Dermis microvascular lymphatic vessel endothelial cell (primary cell): ENCODE results near the gene KCNH8. TPM values are rescaled to one million over a fixed set of nuclear protein-coding genes. Genes with fewer than 3 reads are reported as not detected.

Source experiments
- DNase-seq, 2 donors: peaks; one replicate each; pipeline versions ENCODE4 v3.0.0 to v3.0.0-alpha.2; 2010; ENCODE audit warnings: low read depth in 2 of 2
- total RNA-seq: library from RNA; depleted of rRNA; stranded (reverse); fragments of >200 nt; gene quantifications from 2 replicates; pipeline ENCODE4 v1.2.1, GENCODE V29; 2014

The KCNH8 gene
- total RNA-seq, 1 donor from 2014 or later = not detected

DNA sequence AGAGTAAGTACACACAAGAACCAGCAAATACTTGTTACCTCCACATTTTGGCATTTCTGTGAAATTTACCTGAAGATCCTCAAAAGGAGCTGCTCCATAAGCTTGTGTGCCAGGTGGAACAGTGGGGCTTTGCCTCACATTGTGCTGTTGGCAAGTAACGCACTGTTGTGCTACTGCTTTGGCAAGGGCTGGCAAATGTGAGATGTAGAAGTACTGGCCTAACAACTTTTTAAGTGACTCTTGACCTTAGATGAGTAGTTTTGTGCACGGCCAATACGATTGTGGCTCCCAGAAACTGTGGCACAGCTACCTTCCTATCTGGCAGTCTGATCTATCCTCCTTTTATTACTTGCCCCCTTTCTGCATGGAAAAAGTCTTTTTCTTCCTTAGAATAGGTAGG is 337.0 kb downstream of the KCNH8 start:
- DNase-seq = no peak

DNA sequence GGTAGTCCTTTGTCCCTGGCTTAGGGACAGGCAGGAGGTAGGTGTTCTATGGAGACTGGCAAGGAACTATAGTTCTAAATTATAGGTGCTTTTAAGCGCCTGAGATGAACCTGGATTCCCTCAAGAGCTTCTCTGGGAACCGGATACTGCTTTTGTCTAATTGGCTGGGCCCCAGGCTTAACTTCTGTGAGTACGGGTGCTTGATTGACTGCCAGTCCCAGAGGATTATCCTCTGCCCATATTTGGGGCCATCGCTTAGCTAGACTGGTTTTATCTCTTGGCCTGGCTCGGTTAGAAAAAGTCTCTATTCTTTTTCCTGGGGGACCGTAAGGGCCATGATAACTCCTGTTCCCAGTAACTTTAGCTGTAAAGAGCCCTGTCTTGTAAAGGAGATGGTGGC is 339.1 kb downstream of the KCNH8 start:
- DNase-seq = no peak

DNA sequence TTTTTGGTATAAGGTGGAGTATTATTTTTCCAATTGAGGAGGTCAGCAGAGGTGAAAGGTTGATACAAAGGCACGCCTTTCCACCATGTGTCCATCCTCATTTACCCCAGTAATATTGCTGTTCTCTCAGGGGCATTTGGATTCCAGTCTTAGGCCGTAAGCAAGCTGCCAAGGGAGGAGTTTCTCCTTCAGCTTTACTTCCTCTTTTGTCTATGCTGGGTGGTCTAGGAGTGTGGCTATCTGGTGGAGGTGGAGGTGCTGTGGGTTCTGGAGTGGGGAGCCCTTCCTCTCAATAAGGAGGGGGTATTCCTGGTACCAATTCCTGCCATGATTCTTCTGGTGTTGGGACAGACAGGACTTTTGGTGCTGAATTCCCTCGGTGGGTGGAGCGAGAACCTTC is 340.6 kb downstream of the KCNH8 start:
- DNase-seq = no peak

DNA sequence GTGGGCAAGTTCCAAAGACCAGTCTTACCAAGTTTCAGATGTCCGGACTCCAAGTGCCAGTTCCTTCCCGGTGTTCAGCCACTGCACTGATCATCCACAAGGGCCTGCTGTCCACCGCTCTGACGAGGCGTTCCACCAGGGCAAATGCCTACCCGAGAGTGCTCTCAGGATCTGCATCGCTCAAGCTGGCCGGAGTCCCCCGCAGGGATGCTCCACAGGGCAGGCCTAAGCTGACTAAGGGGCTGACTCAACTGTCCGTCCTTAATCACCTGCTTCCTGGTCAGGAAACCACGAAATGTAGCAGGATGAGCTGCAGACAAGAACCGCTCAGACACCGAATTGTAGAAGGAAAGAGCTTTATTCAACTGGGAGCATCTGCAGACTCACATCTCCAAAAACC is 341.6 kb downstream of the KCNH8 start:
- DNase-seq = no peak

DNA sequence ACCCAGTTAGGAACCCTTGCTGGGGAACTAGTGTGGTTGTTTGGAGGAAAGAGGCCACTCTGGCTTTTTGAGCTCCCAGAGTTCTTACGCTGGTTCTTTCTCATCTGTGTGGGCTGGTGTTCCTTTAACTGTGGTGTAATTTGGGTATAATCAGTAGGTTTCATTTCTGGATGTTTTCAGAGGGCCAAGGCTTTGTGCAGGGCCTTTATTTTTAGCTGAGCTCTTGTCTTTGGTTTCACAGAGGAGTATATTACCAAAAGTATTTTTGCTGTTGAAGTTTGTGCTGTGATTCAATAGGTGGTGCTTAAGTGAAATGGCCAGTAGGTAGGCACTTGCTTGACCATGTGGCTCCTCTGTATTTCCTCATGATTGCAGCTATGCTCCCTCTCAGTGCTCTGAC is 357.9 kb downstream of the KCNH8 start:
- no peak for DNase-seq

DNA sequence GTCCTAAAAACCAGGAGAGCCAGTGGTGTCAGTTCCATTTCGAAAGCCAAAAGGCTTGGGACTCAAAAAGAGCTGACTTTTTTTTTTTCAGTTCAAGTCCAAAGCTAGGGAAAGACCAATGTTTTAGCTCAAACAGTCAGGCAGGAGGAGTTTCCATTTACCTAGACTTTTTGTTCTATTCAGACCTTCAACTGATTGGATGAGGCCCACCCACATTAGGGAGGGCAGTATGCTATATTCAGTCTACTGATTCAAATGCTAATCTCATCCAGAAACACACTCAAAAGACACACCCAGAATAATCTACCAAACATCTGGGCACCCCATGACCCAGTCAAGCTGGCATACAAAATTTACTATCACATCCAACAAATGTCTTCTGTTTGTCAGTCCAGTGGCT is 374.0 kb downstream of the KCNH8 start:
- no peak for DNase-seq

DNA sequence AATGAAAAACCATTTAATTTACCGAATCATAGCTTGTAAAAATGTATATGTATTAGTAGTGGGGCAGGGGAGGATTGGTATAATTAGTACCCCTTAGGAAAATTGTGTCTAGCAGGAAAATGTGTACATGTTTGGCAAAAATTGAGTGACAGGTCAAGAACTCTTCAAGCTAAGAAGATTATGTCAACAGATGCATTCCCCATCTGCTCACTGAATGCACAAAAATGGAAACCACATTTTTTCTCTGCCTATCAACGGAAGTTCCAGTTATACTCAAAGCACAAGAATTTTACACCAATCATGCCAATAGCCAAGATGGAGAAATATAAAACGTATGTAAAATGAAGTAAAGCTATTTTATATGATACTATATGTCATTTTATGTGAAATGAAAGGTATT is 377.8 kb downstream of the KCNH8 start:
- DNase-seq = no peak

DNA sequence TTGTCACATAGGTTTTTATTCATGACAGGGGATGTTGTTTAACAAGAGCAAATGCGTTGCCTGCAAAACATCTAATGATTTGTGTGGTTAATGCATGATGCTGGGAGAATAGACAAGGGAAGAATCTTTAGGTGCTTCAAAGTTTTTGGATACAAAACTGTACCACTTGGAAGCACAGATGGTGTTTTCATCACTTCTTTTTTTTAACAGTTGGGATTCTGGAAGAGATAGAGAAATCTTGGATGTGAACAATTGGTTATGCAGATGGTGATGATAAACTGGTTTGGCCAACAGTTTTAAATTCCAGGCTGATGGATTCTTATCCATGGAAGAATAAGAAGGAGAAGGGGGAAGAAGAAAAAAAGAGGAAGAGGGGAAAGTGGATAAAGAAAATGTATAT is 379.4 kb downstream of the KCNH8 start:
- no peak for DNase-seq

DNA sequence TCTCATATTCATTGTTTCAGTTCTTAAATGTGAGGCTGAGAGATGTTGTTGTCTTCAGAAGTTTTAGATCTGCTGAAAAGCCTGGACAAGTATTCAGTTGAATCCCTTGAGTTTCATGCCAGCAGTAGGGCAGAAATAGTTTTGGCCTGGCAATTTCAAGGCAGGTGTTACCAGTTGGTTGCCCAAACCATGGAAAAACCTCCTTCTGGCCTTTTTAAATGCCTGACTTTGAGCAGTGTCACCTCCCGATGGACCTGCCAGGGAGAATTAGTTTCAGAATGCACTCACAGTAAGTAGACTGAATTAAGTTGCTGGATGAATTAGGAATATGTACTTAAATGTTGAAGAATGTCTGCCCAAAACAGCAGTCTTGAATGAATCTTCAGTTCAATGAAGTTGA is 383.1 kb downstream of the KCNH8 start:
- DNase-seq = no peak

DNA sequence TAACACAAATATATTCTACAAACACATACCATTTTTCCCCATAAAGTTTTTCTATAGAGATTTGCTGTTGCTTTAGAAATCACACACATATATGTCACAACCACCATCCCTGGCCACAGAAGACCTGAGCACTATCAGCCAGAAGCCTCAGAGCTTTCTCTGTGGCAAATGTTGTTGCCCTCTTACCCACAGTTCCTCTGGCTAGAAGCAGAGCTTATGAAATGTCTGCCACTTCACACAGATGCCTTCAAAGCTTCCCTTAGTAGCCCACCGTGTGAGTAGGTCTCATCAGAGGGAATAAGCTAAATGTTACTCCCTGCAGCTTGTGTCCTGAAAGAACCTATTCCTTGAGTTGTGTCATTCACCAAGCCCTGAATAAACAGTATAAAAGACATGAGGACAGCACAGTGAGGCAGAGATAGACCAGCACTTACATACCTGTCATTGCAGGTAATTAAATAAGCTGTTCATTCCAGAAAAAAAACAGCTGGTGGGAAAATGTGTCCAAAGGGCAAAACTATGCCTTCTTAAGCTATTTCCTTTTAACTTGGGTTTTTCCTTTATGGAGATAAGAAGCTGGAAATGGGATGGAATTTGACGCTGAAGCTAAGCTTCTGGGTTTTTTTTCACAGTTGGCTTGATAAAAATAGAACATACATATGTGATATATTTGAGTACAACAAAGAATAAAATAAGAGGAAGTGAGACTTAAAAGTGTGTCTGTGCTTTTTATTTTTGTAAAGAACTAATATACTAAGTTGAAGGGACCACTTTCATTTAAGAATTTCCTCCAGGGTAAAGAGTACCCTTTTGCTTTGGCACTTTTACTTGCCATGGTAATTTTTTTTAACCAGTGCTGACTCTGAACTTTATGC is 391.4 kb downstream of the KCNH8 start:
- DNase-seq = no peak

DNA sequence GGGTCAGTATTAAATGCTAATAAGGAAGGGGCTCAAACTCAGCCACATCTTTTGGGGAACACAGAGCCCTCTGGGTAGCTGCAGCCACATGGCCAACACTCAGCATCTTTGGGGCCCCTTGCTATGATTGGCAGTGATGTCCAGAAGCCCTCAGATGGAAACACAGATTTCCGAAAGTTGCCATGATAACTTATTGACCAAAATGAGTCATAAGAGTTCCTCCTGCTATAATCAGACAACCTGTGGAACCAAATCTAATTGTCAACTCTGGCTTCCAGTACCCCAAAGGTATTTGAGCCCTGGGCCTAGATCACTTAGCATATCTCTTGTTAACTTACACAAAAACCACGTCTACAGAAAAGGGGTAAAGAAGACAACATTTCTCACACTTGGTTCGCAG is 392.2 kb downstream of the KCNH8 start:
- DNase-seq = no peak

DNA sequence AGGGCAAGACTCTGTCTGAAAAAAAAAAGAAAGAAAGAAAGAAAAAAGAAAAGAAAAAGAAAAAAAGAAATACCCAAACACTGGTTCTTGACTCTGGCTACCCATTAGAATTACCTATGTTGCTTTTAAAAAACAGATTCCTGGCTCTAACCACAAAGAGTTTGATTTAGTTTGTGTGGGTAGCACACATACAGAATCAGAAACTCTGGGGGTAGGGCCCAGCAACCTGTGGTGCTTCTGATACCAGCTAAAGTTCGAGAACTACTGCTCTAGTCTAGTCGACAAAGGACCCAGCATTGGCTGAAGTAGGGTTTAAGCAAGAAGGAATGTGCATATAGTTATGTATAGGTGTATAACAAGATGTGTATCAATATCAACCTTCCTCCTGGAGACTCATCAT is 393.0 kb downstream of the KCNH8 start:
- DNase-seq = no peak

DNA sequence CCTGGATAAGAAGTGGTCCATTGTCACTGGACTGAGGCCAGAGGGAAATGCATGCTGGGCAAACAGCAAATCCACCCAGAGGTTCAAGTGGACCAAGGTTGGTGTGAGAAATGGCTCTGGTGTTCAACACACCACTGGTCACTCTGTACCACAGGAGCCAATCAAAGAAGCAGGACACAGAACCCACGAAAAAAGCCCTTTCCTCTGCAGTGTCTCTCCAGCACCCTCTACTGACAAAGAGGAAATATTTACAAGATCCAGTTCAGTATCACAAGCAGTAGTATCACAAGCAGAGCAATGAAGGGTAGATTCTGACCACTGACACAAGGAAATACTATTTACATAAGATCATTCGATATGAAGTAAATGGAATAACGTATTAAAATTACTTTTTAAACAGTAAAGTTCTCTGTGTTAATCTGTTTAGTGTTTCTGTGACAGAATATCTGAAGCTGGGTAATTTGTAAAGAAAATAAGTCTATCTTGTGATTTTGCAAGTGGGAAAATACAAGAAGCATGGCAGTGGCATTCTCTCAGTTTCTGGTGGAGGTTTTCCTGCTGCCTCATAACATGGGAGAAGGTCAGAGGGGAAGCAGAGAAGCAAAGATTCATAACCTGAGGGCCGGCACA is 395.0 kb downstream of the KCNH8 start:
- DNase-seq = no peak

DNA sequence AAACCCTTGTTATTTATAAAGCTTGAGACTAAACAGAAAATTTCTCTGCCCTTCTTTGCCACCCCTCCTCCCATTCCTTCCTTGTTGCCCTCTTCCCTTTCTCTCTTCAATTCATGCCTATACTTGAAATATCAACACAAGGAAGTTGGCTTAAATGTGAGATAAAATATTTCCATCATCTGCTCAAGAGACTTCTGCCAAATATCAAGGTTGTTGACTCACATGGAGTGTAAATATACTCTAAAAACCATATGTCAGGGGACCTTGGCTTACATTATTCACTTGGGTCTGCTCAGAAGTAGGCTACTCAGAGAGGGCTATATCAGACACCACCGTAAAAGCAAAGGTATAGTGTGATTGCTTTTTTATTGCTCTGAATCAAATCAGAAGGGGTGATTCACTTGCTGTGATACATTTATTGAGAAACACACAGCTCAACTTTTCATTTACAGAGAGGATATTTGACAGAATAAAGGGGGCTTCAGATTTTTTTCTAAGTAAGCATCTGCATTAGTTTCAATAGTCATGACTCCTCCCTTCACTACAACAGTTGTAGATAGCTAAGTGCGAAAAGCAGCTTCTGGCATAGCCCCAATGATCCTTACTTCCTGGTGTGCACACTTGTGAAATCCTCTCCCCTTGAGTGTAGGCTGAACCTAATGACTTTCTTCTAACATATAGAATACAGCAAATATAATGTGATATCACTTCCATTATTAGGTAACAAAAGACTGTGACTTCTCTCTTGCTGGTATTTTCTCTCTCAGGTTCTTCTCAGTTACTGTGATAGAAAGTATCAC is 399.6 kb downstream of the KCNH8 start:
- DNase-seq = no peak

DNA sequence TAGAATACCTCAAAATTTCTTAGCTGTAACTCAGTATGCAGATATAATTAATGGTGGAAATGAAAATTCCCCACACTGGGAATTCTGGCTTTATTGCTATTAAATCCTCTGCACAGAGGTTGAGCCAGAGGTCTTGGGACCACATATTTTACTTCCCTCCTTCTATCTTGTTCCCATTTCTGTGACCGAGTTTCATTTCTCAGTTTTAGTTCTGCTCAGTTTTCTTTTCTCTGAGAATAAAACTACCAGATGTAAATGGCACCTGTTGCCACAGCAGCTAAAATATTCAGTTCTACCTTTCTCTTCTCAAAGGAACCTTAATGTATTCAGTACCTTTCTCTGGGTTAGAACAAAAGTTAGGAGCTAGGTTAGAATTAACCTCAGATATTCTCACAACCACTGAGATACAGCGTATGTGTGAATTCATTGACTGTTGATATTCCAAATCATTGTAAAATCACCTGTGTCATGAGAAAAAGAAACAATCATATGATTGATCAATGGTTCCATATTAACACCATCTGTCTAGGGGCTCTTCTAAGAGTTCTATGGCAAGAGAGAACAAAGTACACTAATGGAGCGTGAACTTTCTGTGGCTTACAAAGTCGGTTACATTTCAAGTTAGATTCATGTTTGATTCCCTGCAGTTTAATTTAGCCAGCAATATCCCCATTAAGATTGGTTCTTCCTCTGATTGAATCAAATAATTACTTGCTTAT is 411.6 kb downstream of the KCNH8 start:
- DNase-seq = no peak

DNA sequence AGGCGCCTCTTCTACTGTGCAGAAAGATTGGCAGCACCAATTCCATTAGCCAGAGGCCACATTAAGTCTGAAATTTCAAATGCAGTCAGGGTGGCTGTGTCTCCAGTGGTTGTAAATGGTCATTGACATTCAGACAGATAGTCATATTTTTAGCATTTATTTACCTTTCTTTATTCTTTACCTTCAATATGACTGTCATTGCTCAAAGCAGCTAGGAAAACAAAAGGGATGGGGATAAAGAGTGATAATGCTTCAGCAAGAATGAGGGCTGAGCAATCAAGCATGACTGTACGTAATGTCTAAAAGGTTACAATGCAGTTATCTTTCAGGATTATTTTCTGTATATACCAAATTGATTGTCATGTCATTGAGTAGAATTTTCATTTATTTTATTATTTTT is 425.3 kb downstream of the KCNH8 start:
- no peak for DNase-seq

DNA sequence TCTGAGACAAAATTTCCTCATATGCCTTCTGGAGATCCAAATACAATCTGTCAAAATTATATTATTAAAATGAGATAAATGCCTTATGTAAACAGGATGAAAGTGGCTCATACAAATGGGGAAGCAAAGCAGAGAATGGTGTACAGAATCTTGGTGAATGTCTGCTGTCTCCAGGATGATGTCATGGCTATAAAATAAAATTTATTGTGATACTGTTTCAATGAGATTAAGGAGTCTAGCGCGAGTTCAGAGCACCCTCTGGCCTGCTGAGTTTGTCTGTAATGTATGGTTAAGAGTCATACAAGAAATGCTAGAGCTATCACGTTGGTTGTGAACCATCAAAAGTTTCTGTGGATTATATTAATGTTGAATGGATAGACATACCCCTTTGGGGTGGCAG is 426.0 kb downstream of the KCNH8 start:
- DNase-seq = no peak

DNA sequence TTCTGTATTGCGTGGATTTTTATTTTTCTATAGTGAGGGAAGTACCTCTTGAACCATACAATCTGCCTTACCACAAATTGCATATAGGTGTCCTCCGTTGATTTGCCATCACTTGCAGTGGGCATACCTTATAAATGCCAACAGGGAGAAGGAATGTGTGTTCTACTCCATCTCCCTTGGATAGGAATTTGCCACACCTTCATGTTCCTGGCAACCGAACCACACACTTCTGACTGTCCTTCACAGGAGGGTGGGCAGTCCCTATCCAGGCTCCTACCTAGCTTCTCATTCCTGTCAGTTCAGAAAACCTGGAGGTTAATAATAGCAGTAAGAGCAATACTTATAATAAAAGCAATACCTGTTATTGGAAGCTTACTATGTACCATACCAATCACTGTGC is 428.0 kb downstream of the KCNH8 start:
- DNase-seq = no peak
